GM15510 (cell line): ENCODE measurements around the gene ALOX15.

Source experiments
- POLR2A ChIP-seq: IDR thresholded peaks from 3 replicates; pipeline ENCODE4 v1.6.1; 2011; ENCODE audit warnings: borderline replicate concordance; ENCODE audit not compliant: insufficient read length; ENCODE audit errors: extremely low read depth

The ALOX15 gene

GRCh38 chr17:4604111-4604644 is 37.3 kb downstream of the ALOX15 start:
- no peak for TF ChIP-seq POLR2A

- TF ChIP-seq POLR2A = no peak
These were observed 39.4 kb downstream of the ALOX15 start for GRCh38 chr17:4602041-4602440.

DNA sequence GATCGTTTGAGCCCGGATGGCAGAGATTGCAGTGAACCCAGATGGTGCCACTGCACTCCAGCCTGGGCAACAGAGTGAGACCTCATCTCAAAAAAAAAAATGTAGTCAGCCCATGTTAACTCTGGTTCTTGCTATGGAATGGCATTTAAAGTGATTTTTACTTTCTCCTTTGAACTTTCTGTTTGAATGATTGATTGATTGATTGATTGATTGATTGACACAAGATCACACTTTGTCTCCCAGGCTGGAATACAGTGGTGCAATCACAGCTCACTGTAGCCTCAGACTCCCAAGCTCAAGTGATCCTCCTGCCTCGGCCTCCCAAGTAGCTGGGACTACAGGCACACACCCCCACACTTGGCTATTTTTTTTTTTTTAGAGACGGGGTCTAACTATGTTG is 40.2 kb downstream of the ALOX15 start:
- no peak for TF ChIP-seq POLR2A

GRCh38 chr17:4600563-4600962 is 40.9 kb downstream of the ALOX15 start:
- TF ChIP-seq POLR2A = no peak

DNA sequence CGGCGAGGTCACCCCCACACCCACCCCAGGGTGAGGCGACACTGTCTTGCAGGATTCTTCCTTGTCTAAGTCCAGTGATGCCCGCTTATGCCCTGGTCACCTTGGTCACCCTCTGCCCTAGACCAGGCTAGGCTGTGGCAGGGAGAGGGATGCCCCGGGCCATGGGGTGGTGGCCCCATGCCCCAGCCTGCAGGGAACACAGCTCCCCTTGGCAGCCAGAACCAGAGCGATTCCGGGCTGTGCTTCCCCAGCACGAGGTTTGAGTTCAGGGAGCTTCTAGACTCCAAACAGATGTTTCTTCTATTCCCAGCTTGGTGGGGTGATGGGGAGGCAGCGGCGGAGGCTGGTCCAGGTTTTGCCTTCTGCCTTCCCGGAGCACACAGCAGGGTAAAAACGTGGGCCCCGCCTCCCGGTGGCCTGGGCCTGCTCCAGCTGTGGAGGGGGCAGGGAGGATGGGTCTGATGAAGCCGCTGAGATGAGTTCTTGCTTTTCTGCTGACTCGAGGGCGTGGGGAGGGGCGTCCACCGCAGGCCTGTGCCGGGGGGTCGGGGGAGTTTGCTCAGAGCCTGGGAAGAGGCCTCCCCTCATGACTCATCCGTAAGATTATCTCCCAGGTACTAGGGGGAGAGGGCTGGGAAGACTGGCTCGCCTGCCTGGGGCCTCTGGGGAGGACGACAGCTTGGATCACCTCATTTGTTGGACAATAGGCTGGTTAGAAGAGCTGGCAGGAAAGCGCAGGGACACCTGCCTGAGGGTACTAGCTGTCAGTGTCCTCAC is 41.8 kb downstream of the ALOX15 start:
- TF ChIP-seq POLR2A = no peak

- TF ChIP-seq POLR2A = no peak
These were observed 42.5 kb downstream of the ALOX15 start for GRCh38 chr17:4598776-4599504.

- no peak for TF ChIP-seq POLR2A
These were observed 43.5 kb downstream of the ALOX15 start for GRCh38 chr17:4597975-4598374.

- TF ChIP-seq POLR2A = no peak
These were observed 44.7 kb downstream of the ALOX15 start for GRCh38 chr17:4596636-4597380.

GRCh38 chr17:4594931-4595684 is 46.4 kb downstream of the ALOX15 start:
- no peak for TF ChIP-seq POLR2A

DNA sequence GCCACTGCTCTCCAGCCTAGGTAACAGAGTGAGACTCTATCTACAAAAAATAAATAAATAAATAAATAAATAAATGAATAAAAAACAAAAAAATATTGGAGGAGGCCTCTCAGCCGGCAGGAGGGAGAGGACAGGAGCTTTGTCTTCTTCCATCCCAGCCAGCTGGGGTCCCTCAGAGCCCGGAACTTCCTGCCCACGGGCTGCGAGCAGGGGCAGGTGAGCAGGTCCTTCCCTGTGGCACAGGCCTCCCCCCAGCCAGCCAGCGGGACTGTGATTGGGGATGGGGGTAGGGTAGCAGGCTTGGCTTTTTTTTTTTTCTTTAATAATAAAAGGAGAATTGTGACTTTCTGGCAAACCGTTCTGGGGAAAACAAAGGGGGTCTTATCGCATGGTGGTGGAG is 47.1 kb downstream of the ALOX15 start:
- TF ChIP-seq POLR2A = no peak

DNA sequence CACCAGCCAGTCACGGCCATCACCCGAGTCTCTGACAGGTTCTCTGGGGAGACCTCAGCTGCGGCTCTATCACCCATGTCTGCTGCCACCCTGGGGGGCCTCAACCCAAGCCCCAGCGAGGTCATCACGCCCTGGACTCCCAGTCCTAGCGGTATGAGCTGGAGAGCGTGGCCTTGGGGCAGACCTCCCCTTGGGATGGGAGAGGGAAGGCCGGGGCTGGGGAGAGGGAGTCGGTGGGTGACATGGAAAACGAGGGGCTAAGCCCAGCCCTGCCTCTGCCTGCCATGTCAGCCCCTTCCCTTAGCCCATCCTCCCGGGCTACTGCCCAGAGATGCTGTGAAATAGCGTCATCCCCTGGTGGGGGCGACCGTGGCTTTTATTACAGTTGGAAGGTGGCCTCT is 48.5 kb downstream of the ALOX15 start:
- TF ChIP-seq POLR2A = no peak

DNA sequence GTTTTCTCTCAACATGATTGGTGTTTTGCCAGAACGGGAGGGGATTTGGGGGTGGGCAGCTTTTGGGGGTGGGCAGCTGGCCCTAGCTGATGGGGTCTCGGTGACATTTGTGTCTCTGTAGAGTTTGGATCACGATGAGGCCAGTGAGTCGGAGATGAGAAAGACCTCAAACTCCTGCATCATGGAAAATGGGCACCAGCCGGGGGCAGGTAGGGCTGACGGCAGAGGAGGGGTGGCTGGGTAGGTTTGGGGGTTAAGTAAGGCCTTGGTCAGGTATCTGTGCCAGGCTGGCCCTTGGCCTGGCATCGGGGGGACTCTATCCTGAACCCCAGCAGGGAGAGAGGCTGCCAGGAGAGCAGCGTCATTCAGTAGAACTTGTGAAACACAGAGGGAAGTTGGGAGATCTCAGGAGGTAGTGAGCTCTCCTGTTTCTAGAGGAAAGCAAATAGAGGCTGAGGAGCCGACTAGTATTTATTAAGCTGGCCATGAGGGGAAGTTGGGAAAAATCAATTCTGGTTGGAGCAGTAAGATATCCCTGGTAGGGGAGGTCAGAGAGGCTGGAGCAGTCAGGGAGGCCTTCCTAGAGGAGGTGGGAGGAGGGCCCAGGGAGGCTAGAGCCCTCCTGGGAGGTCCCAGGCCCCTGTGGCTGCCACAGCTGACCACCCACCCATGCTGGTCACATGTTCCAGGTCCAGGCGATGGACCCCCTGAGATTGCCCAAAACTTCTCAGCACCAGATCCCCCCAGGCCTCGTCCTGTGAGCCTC is 49.1 kb downstream of the ALOX15 start:
- no peak for TF ChIP-seq POLR2A

DNA sequence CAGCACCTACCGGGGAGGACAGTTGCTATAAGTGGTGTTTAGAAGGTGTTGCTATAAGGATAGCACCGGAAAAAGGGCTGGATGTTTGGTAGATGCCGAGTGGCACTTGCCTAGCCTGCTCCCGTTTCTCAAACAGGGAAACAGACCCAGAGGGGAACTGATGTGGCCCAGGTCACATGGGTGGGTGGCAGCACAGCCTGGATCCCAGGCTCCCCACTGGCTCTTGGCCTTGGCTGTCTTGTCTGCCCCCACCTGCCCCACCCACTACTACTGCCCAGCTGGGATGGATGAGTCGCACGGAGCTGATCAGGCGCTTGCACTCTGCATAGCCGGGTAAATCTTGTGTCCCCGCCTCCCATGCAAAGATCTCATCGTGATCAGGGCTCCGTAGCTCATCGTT is 49.9 kb downstream of the ALOX15 start:
- no peak for TF ChIP-seq POLR2A
